ENCODE data around the gene IFI30. TPM values are rescaled to one million over a fixed set of nuclear protein-coding genes. Genes with fewer than 3 reads are reported as not detected.

IFI30 gene
- total RNA-seq (ENCODE audit: low replicate concordance): 20.2 and 22.8 TPM in 2 replicates
- long read RNA-seq, transcript IFI30-201 (7 exons, 1,134 nt): major isoform, 33 of 35 reads
- long read RNA-seq, partial matches to known transcripts: 2 of 35 reads
- long read RNA-seq, other reads (novel, unspliced or antisense): 0 of 35 reads

- Mint-ChIP-seq H3K36me3 (peaks cover 3% of the 10 kb centered on the region), H3K4me1 (ENCODE audit: unreplicated experiment) (peaks cover 4% of the 10 kb centered on the region), H3K27me3 (peaks cover 29% of the 10 kb centered on the region), H3K9me3 (no peaks in the 10 kb centered on the region), H3K4me3 (peak within 1 kb of the TSS; percentile 80), H3K27ac (peak within 1 kb of the TSS; percentile 43)
- TF ChIP-seq, protein P1, sequence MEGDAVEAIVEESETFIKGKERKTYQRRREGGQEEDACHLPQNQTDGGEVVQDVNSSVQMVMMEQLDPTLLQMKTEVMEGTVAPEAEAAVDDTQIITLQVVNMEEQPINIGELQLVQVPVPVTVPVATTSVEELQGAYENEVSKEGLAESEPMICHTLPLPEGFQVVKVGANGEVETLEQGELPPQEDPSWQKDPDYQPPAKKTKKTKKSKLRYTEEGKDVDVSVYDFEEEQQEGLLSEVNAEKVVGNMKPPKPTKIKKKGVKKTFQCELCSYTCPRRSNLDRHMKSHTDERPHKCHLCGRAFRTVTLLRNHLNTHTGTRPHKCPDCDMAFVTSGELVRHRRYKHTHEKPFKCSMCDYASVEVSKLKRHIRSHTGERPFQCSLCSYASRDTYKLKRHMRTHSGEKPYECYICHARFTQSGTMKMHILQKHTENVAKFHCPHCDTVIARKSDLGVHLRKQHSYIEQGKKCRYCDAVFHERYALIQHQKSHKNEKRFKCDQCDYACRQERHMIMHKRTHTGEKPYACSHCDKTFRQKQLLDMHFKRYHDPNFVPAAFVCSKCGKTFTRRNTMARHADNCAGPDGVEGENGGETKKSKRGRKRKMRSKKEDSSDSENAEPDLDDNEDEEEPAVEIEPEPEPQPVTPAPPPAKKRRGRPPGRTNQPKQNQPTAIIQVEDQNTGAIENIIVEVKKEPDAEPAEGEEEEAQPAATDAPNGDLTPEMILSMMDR (conservative IDR thresholded peaks at IDR 0.05): no peak
- no peak for DNase-seq (ENCODE audit: extremely low spot score, unreplicated experiment)
Observed at GRCh38 chr19:18173572-18174288, at the start of gene IFI30. IFI30 (plus strand) TSS chr19:18173813; CDS start chr19:18173842, 29 bp downstream.

DNA sequence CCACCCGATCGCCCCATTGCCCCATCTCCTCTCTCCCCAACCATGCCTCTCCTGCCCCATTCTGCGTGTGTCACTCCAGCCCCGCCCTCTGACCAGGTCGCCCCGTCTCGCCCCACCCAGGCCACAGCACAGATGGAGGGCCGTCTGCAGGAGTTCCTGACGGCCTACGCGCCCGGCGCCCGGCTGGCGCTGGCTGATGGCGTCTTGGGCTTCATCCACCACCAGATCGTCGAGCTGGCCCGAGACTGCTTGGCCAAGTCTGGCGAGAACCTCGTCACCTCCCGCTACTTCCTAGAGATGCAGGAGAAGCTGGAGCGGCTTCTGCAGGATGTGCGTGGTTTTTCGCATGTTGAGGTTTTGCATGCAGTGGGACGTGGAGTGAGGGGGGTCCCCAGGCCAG lies 49.8 kb upstream of the IFI30 start:
- TF ChIP-seq, protein P1 (conservative IDR thresholded peaks at IDR 0.05): no peak
- no peaks in the 10 kb centered on the region for H3K27me3 Mint-ChIP-seq
- no peaks in the 10 kb centered on the region for H3K9me3 Mint-ChIP-seq
- no peak for DNase-seq (ENCODE audit: extremely low spot score, unreplicated experiment)
- no peak overlapping the region for H3K4me3 Mint-ChIP-seq
- no peak overlapping the region for H3K27ac Mint-ChIP-seq
- peaks cover 12% of the 10 kb centered on the region for H3K4me1 Mint-ChIP-seq (ENCODE audit: unreplicated experiment)
- no peaks in the 10 kb centered on the region for H3K36me3 Mint-ChIP-seq

DNA sequence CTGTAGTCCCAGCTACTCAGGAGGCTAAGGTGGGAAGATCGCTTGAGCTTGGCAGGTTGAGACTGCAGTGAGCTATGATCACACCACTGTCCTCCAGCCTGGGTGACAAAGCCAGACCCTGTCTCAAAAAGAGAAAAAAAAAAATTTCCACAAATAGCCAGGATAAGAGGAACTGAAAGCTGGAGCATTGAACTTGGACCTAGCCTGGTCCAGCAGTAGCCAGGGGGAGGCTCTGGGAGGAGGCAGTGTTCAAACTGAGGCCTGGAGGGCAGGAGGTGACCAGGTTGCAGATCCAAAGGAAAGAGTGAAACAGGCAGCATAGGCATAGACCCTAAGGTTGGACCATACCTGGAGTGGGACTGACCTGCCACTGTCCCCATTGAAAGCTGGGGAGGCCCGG lies 47.5 kb upstream of the IFI30 start:
- Mint-ChIP-seq H3K27ac (no peak overlapping the region), H3K27me3 (no peaks in the 10 kb centered on the region), H3K9me3 (no peaks in the 10 kb centered on the region), H3K36me3 (no peaks in the 10 kb centered on the region), H3K4me1 (ENCODE audit: unreplicated experiment) (no peaks in the 10 kb centered on the region), H3K4me3 (no peak overlapping the region)
- DNase-seq (ENCODE audit: extremely low spot score, unreplicated experiment): no peak
- TF ChIP-seq, protein P1 (conservative IDR thresholded peaks at IDR 0.05): no peak

DNA sequence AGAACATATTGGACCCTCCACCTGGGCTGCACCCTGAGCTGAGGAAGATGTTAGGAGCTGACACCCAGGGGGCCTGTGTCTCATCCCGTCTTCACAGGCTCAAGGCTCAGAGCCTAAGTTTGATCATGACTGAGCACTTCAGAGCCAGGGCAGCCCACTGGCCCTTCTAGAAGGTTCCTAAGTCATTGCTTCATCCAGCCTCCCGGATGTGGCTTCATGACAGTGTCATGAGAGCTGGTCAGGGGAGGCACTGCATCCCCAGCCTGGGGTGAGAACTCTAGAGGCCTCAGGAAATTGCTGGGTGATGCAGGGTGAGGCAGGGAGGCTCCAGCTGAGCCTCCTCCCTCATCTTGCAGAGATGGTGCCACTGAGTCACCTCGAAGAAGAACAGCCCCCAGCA lies 45.6 kb upstream of the IFI30 start:
- no peak overlapping the region for H3K27ac Mint-ChIP-seq
- H3K27me3 Mint-ChIP-seq: no peaks in the 10 kb centered on the region
- no peaks in the 10 kb centered on the region for H3K4me1 Mint-ChIP-seq (ENCODE audit: unreplicated experiment)
- TF ChIP-seq, protein P1 (conservative IDR thresholded peaks at IDR 0.05): no peak
- DNase-seq (ENCODE audit: extremely low spot score, unreplicated experiment): no peak
- peaks cover 6% of the 10 kb centered on the region for H3K36me3 Mint-ChIP-seq
- H3K9me3 Mint-ChIP-seq: no peaks in the 10 kb centered on the region
- no peak overlapping the region for H3K4me3 Mint-ChIP-seq

DNA sequence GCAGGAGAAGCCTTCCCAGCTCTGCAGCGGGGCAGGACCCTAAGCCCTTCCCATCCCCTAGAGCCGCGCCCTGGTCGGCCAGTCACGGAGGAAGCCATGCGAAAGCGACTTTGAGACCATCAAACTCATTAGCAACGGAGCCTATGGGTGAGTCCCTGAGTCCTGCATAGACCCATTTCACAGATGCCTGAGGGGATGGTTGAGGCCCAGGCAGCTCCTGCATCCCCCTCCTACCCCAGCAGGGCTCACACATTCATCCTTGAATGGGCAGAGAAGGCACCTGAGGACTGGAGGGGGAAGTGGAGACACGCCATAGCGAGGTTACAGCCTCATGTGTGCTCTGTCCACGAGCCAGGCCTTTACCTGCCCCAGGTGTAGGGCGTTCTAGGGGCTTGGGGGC lies 44.8 kb upstream of the IFI30 start:
- no peak for DNase-seq (ENCODE audit: extremely low spot score, unreplicated experiment)
- H3K4me1 Mint-ChIP-seq (ENCODE audit: unreplicated experiment): no peaks in the 10 kb centered on the region
- H3K36me3 Mint-ChIP-seq: peaks cover 6% of the 10 kb centered on the region
- H3K9me3 Mint-ChIP-seq: no peaks in the 10 kb centered on the region
- no peak overlapping the region for H3K27ac Mint-ChIP-seq
- no peaks in the 10 kb centered on the region for H3K27me3 Mint-ChIP-seq
- no peak overlapping the region for H3K4me3 Mint-ChIP-seq
- TF ChIP-seq, protein P1 (conservative IDR thresholded peaks at IDR 0.05): no peak

Data from type B pancreatic cell (in vitro differentiated cells).